Measurements from ENCODE around the gene SNN. TPM values are rescaled to one million over a fixed set of nuclear protein-coding genes. Genes with fewer than 3 reads are reported as not detected.
A peak's percentile ranks its signal among the peaks of the same experiment; 100 is the strongest.

SNN gene
- total RNA-seq, 2 donors from 2014 or later, result 10.4 to 11.6 TPM

- Mint-ChIP-seq H3K4me1 (ENCODE audit: low read depth) (peaks cover 5% of the 10 kb centered on the region), H3K4me3 (no peak overlapping the region), H3K27me3 (ENCODE audit: low read depth) (no peaks in the 10 kb centered on the region), H3K36me3 (ENCODE audit: insufficient read depth in 2 of 2) (no peaks in the 10 kb centered on the region), H3K27ac (no peak overlapping the region), H3K9me3 (no peaks in the 10 kb centered on the region)
- ATAC-seq (replicated peaks in 1 of 2), result peak in 1 of 2 donors; percentile 42
- DNase-seq, result no peak
Measured at GRCh38 chr16:11639925-11640899, 28.0 kb upstream of the SNN start.

- Mint-ChIP-seq H3K27me3 (ENCODE audit: low read depth) (no peaks in the 10 kb centered on the region), H3K27ac (no peak overlapping the region), H3K36me3 (ENCODE audit: insufficient read depth in 2 of 2) (no peaks in the 10 kb centered on the region)
Measured at GRCh38 chr16:11640987-11641817, 27.1 kb upstream of the SNN start.

GRCh38 chr16:11642765-11643116, 25.5 kb upstream of the SNN start:
- H3K4me3 Mint-ChIP-seq, result no peak overlapping the region
- H3K4me1 Mint-ChIP-seq (ENCODE audit: low read depth), result peaks cover 5% of the 10 kb centered on the region
- H3K9me3 Mint-ChIP-seq, result no peaks in the 10 kb centered on the region
- ATAC-seq (replicated peaks in 1 of 2), result no peak
- no peaks in the 10 kb centered on the region for H3K36me3 Mint-ChIP-seq (ENCODE audit: insufficient read depth in 2 of 2)
- H3K27ac Mint-ChIP-seq, result no peak overlapping the region
- no peaks in the 10 kb centered on the region for H3K27me3 Mint-ChIP-seq (ENCODE audit: low read depth)
- DNase-seq, result no peak

More at GRCh38 chr16:11640987-11641817, 27.1 kb upstream of the SNN start:
- DNase-seq (peak in 1 of 2 donors; percentile 36), ATAC-seq (replicated peaks in 1 of 2) (peak; percentile 40 to 47)
- H3K4me1 Mint-ChIP-seq (ENCODE audit: low read depth), result peaks cover 5% of the 10 kb centered on the region
- H3K9me3 Mint-ChIP-seq, result no peaks in the 10 kb centered on the region
- H3K4me3 Mint-ChIP-seq, result no peak overlapping the region

- DNase-seq, result no peak
- H3K4me3 Mint-ChIP-seq, result no peak overlapping the region
Measured at GRCh38 chr16:11649276-11649675, 19.0 kb upstream of the SNN start.

GRCh38 chr16:11650641-11651591, 17.3 kb upstream of the SNN start:
- no peak overlapping the region for H3K27ac Mint-ChIP-seq
- H3K4me3 Mint-ChIP-seq, result no peak overlapping the region
- ATAC-seq (replicated peaks in 1 of 2), result no peak
- no peak for DNase-seq
- no peaks in the 10 kb centered on the region for H3K36me3 Mint-ChIP-seq (ENCODE audit: insufficient read depth in 2 of 2)
- no peaks in the 10 kb centered on the region for H3K9me3 Mint-ChIP-seq
- peaks cover 15% of the 10 kb centered on the region for H3K4me1 Mint-ChIP-seq (ENCODE audit: low read depth)
- no peaks in the 10 kb centered on the region for H3K27me3 Mint-ChIP-seq (ENCODE audit: low read depth)

More at GRCh38 chr16:11649276-11649675, 19.0 kb upstream of the SNN start:
- Mint-ChIP-seq H3K36me3 (ENCODE audit: insufficient read depth in 2 of 2) (no peaks in the 10 kb centered on the region), H3K27me3 (ENCODE audit: low read depth) (no peaks in the 10 kb centered on the region), H3K27ac (no peak overlapping the region), H3K9me3 (no peaks in the 10 kb centered on the region), H3K4me1 (ENCODE audit: low read depth) (peaks cover 11% of the 10 kb centered on the region)
- no peak for ATAC-seq (replicated peaks in 1 of 2)

- Mint-ChIP-seq H3K4me1 (ENCODE audit: low read depth) (peaks cover 15% of the 10 kb centered on the region), H3K27ac (no peak overlapping the region), H3K27me3 (ENCODE audit: low read depth) (no peaks in the 10 kb centered on the region), H3K9me3 (no peaks in the 10 kb centered on the region), H3K36me3 (ENCODE audit: insufficient read depth in 2 of 2) (no peaks in the 10 kb centered on the region), H3K4me3 (no peak overlapping the region)
- ATAC-seq (replicated peaks in 1 of 2), result no peak
- DNase-seq, result no peak
Measured at GRCh38 chr16:11651796-11652195, 16.5 kb upstream of the SNN start.

GRCh38 chr16:11655655-11656054, 12.6 kb upstream of the SNN start:
- no peak overlapping the region for H3K27ac Mint-ChIP-seq
- peaks cover 15% of the 10 kb centered on the region for H3K4me1 Mint-ChIP-seq (ENCODE audit: low read depth)
- DNase-seq, result no peak
- no peaks in the 10 kb centered on the region for H3K9me3 Mint-ChIP-seq
- no peaks in the 10 kb centered on the region for H3K36me3 Mint-ChIP-seq (ENCODE audit: insufficient read depth in 2 of 2)
- ATAC-seq (replicated peaks in 1 of 2), result no peak
- H3K27me3 Mint-ChIP-seq (ENCODE audit: low read depth), result no peaks in the 10 kb centered on the region
- no peak overlapping the region for H3K4me3 Mint-ChIP-seq

GRCh38 chr16:11657556-11657955, 10.7 kb upstream of the SNN start:
- Mint-ChIP-seq H3K4me1 (ENCODE audit: low read depth) (peaks cover 9% of the 10 kb centered on the region), H3K9me3 (no peaks in the 10 kb centered on the region), H3K27me3 (ENCODE audit: low read depth) (no peaks in the 10 kb centered on the region), H3K4me3 (no peak overlapping the region), H3K36me3 (ENCODE audit: insufficient read depth in 2 of 2) (no peaks in the 10 kb centered on the region), H3K27ac (no peak overlapping the region)
- DNase-seq (no peak), ATAC-seq (replicated peaks in 1 of 2) (no peak)

- DNase-seq, result no peak
- H3K4me3 Mint-ChIP-seq, result no peak overlapping the region
- H3K4me1 Mint-ChIP-seq (ENCODE audit: low read depth), result peaks cover 18% of the 10 kb centered on the region
- H3K9me3 Mint-ChIP-seq, result no peaks in the 10 kb centered on the region
- H3K27me3 Mint-ChIP-seq (ENCODE audit: low read depth), result no peaks in the 10 kb centered on the region
- H3K27ac Mint-ChIP-seq, result no peak overlapping the region
- no peaks in the 10 kb centered on the region for H3K36me3 Mint-ChIP-seq (ENCODE audit: insufficient read depth in 2 of 2)
- ATAC-seq (replicated peaks in 1 of 2), result no peak
Measured at GRCh38 chr16:11658896-11659708, 9.2 kb upstream of the SNN start.

- Mint-ChIP-seq H3K36me3 (ENCODE audit: insufficient read depth in 2 of 2) (no peaks in the 10 kb centered on the region), H3K4me3 (no peak overlapping the region), H3K4me1 (ENCODE audit: low read depth) (peaks cover 26% of the 10 kb centered on the region), H3K27me3 (ENCODE audit: low read depth) (no peaks in the 10 kb centered on the region), H3K9me3 (no peaks in the 10 kb centered on the region), H3K27ac (no peak overlapping the region)
- ATAC-seq (replicated peaks in 1 of 2) (no peak), DNase-seq (no peak)
Measured at GRCh38 chr16:11660565-11660964, 7.7 kb upstream of the SNN start.

- no peak for ATAC-seq (replicated peaks in 1 of 2)
- Mint-ChIP-seq H3K27ac (no peak overlapping the region), H3K27me3 (ENCODE audit: low read depth) (no peaks in the 10 kb centered on the region), H3K4me3 (no peak overlapping the region), H3K9me3 (no peaks in the 10 kb centered on the region), H3K36me3 (ENCODE audit: insufficient read depth in 2 of 2) (no peaks in the 10 kb centered on the region), H3K4me1 (ENCODE audit: low read depth) (peaks cover 36% of the 10 kb centered on the region)
- DNase-seq, result no peak
Measured at GRCh38 chr16:11662582-11662981, 5.7 kb upstream of the SNN start.

GRCh38 chr16:11665071-11665491, 3.2 kb upstream of the SNN start:
- Mint-ChIP-seq H3K9me3 (no peaks in the 10 kb centered on the region), H3K4me1 (ENCODE audit: low read depth) (peaks cover 44% of the 10 kb centered on the region), H3K27ac (peak overlapping the region; percentile 65), H3K36me3 (ENCODE audit: insufficient read depth in 2 of 2) (peaks cover 0 to 1% of the 10 kb centered on the region in 2 donors), H3K27me3 (ENCODE audit: low read depth) (no peaks in the 10 kb centered on the region), H3K4me3 (peak overlapping the region; percentile 81 to 84)
- DNase-seq (peak; percentile 40 to 52), ATAC-seq (replicated peaks in 1 of 2) (peak in 1 of 2 donors; percentile 5)

Data from activated T-cell treated with anti-CD3 and anti-CD28 coated beads, Interleukin-2, amount 50 U/mL, for 72 hours (primary cell).